Mesenchymal stem cell (in vitro differentiated cells and primary cell): Measurements from ENCODE around the gene PSMD13.

Experiments used
- DNase-seq: peaks from one replicate; pipeline ENCODE4 v3.0.0-alpha.2; 2013
- H2AFZ ChIP-seq: one replicate; pipeline ENCODE4 v1.6.1; 2013; ENCODE audit warnings: low read depth, mild to moderate bottlenecking, control low read depth, inconsistent platforms, low read length, moderate library complexity
- H2AK5ac ChIP-seq: 2 replicates; pipeline ENCODE4 v1.6.1; 2013; ENCODE audit warnings: low read length, moderate library complexity, mild to moderate bottlenecking, inconsistent platforms; ENCODE audit not compliant: severe bottlenecking
- H2BK120ac ChIP-seq: one replicate; pipeline ENCODE4 v1.6.1; 2013; ENCODE audit warnings: low read depth, mild to moderate bottlenecking, inconsistent platforms, low read length, moderate library complexity
- H2BK12ac ChIP-seq, 2 experiments: one replicate each; pipeline ENCODE4 v1.6.1; 2013; ENCODE audit warnings: inconsistent platforms in 2 of 2, low read length in 2 of 2, mild to moderate bottlenecking in 2 of 2, moderate library complexity in 2 of 2, control low read depth in 1 of 2
- H2BK15ac ChIP-seq: one replicate; pipeline ENCODE4 v1.6.1; 2013; ENCODE audit warnings: mild to moderate bottlenecking, low read depth, inconsistent platforms; ENCODE audit not compliant: poor library complexity, severe bottlenecking
- H2BK5ac ChIP-seq: 2 replicates; pipeline ENCODE4 v1.6.1; 2013; ENCODE audit warnings: low read depth, mild to moderate bottlenecking, low read length, control low read depth, inconsistent platforms; ENCODE audit not compliant: poor library complexity, severe bottlenecking
- H3K14ac ChIP-seq, 2 experiments: one replicate each; pipeline ENCODE4 v1.6.1; 2013; ENCODE audit warnings: inconsistent platforms in 2 of 2, low read length in 2 of 2, control low read depth in 1 of 2, mild to moderate bottlenecking in 1 of 2, moderate library complexity in 1 of 2
- H3K18ac ChIP-seq, 2 experiments: one replicate each; pipeline ENCODE4 v1.6.1; 2013; ENCODE audit warnings: inconsistent platforms in 2 of 2, low read length in 2 of 2, control low read depth in 1 of 2, low read depth in 1 of 2, mild to moderate bottlenecking in 1 of 2
- H3K23ac ChIP-seq, 2 experiments: one replicate each; pipeline ENCODE4 v1.6.1; 2013; ENCODE audit warnings: inconsistent platforms in 2 of 2, low read length in 2 of 2, mild to moderate bottlenecking in 2 of 2, moderate library complexity in 2 of 2, control low read depth in 1 of 2
- H3K27ac ChIP-seq: 2 replicates; pipeline ENCODE4 v1.5.1; 2013; ENCODE audit warnings: mild to moderate bottlenecking, moderate library complexity, low read length, control low read depth, inconsistent platforms; ENCODE audit not compliant: poor library complexity, severe bottlenecking
- H3K27me3 ChIP-seq, 2 experiments: 2 replicates each; pipeline versions ENCODE4 v1.6.1 to v1.7.0; 2013; ENCODE audit warnings: low read length in 2 of 2, mild to moderate bottlenecking in 2 of 2, moderate library complexity in 2 of 2, control low read depth in 1 of 2, inconsistent platforms in 1 of 2; ENCODE audit not compliant: control insufficient read depth in 1 of 2, insufficient read depth in 1 of 2
- H3K36me3 ChIP-seq, 2 experiments: 2 replicates each; pipeline versions ENCODE4 v1.6.1 to v1.7.0; 2013; ENCODE audit warnings: low read length in 2 of 2, control low read depth in 1 of 2, inconsistent platforms in 1 of 2, low read depth in 1 of 2, mild to moderate bottlenecking in 1 of 2; ENCODE audit not compliant: insufficient read depth in 2 of 2, control insufficient read depth in 1 of 2
- H3K4ac ChIP-seq, 2 experiments: one replicate each; pipeline ENCODE4 v1.6.1; 2013; ENCODE audit warnings: inconsistent platforms in 2 of 2, low read length in 2 of 2, mild to moderate bottlenecking in 2 of 2, moderate library complexity in 2 of 2, control low read depth in 1 of 2, low read depth in 1 of 2
- H3K4me1 ChIP-seq: 2 replicates; pipeline ENCODE4 v1.6.1; 2013; ENCODE audit warnings: low read depth, low read length, control low read depth; ENCODE audit not compliant: control insufficient read depth, insufficient read depth
- H3K4me2 ChIP-seq: 2 replicates; pipeline ENCODE4 v1.6.1; 2013; ENCODE audit warnings: low read length, mild to moderate bottlenecking, inconsistent platforms; ENCODE audit not compliant: poor library complexity, severe bottlenecking
- H3K4me3 ChIP-seq, 2 experiments: 2 replicates each; pipeline versions ENCODE4 v1.5.1 to v1.7.0; 2013; ENCODE audit warnings: low read length in 2 of 2, mild to moderate bottlenecking in 2 of 2, control low read depth in 1 of 2, low read depth in 1 of 2; ENCODE audit not compliant: insufficient read depth in 1 of 2
- H3K79me1 ChIP-seq: replicated peaks from 2 replicates; pipeline ENCODE4 v1.6.1; 2013; ENCODE audit warnings: mild to moderate bottlenecking, control low read depth, low read length, inconsistent platforms; ENCODE audit not compliant: poor library complexity, severe bottlenecking
- H3K9ac ChIP-seq: 2 replicates; pipeline ENCODE4 v1.7.0; 2013; ENCODE audit warnings: mild to moderate bottlenecking, low read length, moderate library complexity
- H3K9me3 ChIP-seq: 2 replicates; pipeline ENCODE4 v1.7.0; 2013; ENCODE audit warnings: mild to moderate bottlenecking, low read length; ENCODE audit not compliant: control insufficient read depth
- H4K8ac ChIP-seq: one replicate; pipeline ENCODE4 v1.6.1; 2013; ENCODE audit warnings: inconsistent platforms, mild to moderate bottlenecking, low read length, moderate library complexity
- H4K91ac ChIP-seq: one replicate; pipeline ENCODE4 v1.6.1; 2013; ENCODE audit warnings: mild to moderate bottlenecking, low read length, inconsistent platforms
- WGBS: methylation state at CpG from one replicate; pipeline ENCODE4 v1.1.7; 2013; ENCODE audit warnings: mixed read lengths; 5-methylcytosine and 5-hydroxymethylcytosine counted together

The PSMD13 gene

GRCh38 chr11:298406-299065 lies 61.8 kb downstream of the PSMD13 start:
- H3K79me1 ChIP-seq: no peaks in the 10 kb centered on the region
- H3K4me3 ChIP-seq: no peak overlapping the region
- H3K36me3 ChIP-seq: peaks cover 0 to 26% of the 10 kb centered on the region in 2 experiments
- peaks cover 0 to 53% of the 10 kb centered on the region in 2 experiments for H3K27me3 ChIP-seq
- no peak overlapping the region for H3K23ac ChIP-seq
- 96% methylated on average over 14 of the region's 15 CpGs for WGBS
- no peak overlapping the region for H2BK5ac ChIP-seq
- H3K4ac ChIP-seq: no peak overlapping the region
- no peak overlapping the region for H4K8ac ChIP-seq
- no peak overlapping the region for H2AK5ac ChIP-seq
- no peak overlapping the region for H3K14ac ChIP-seq
- no peak for DNase-seq
- peak overlapping the region; percentile 53 for H4K91ac ChIP-seq
- no peak overlapping the region for H2BK12ac ChIP-seq
- no peak overlapping the region for H3K18ac ChIP-seq
- H3K27ac ChIP-seq: no peak overlapping the region
- H2BK15ac ChIP-seq: no peak overlapping the region
- H3K4me2 ChIP-seq: no peak overlapping the region
- no peak overlapping the region for H3K9ac ChIP-seq
- no peak overlapping the region for H2AFZ ChIP-seq
- peaks cover 8% of the 10 kb centered on the region for H3K4me1 ChIP-seq
- no peaks in the 10 kb centered on the region for H3K9me3 ChIP-seq
- H2BK120ac ChIP-seq: no peak overlapping the region

GRCh38 chr11:299081-299891 lies 62.5 kb downstream of the PSMD13 start, which contains the start of gene IFITM5:
Gene IFITM5 (minus strand): TSS chr11:299526. CDS start chr11:299490, 36 bp downstream.
- no peaks in the 10 kb centered on the region for H3K9me3 ChIP-seq
- H2BK5ac ChIP-seq: no peak within 1 kb of the TSS
- H3K23ac ChIP-seq: no peak within 1 kb of the TSS
- no peak within 1 kb of the TSS for H2AFZ ChIP-seq
- H3K18ac ChIP-seq: no peak within 1 kb of the TSS
- no peak within 1 kb of the TSS for H4K8ac ChIP-seq
- peak within 1 kb of the TSS; percentile 53 for H4K91ac ChIP-seq
- peaks cover 3% of the 10 kb centered on the region for H3K4me1 ChIP-seq
- H3K4me3 ChIP-seq: no peak within 1 kb of the TSS
- no peak within 1 kb of the TSS for H2BK120ac ChIP-seq
- no peak within 1 kb of the TSS for H3K14ac ChIP-seq
- H3K27me3 ChIP-seq: peaks cover 0 to 53% of the 10 kb centered on the region in 2 experiments
- no peaks in the 10 kb centered on the region for H3K79me1 ChIP-seq
- WGBS: 84% methylated on average over 31 of the region's 40 CpGs
- no peak within 1 kb of the TSS for H3K4me2 ChIP-seq
- no peak for DNase-seq
- no peak within 1 kb of the TSS for H3K9ac ChIP-seq
- peak within 1 kb of the TSS; percentile 31 for H2BK15ac ChIP-seq
- peaks cover 0 to 18% of the 10 kb centered on the region in 2 experiments for H3K36me3 ChIP-seq
- no peak within 1 kb of the TSS for H3K4ac ChIP-seq
- no peak within 1 kb of the TSS for H3K27ac ChIP-seq
- no peak within 1 kb of the TSS for H2BK12ac ChIP-seq
- H2AK5ac ChIP-seq: no peak within 1 kb of the TSS

GRCh38 chr11:299951-300735 lies 63.4 kb downstream of the PSMD13 start:
- DNase-seq: no peak
- no peak overlapping the region for H2BK120ac ChIP-seq
- H2AK5ac ChIP-seq: no peak overlapping the region
- peaks cover 0 to 9% of the 10 kb centered on the region in 2 experiments for H3K36me3 ChIP-seq
- H2BK12ac ChIP-seq: no peak overlapping the region
- H2BK15ac ChIP-seq: peak overlapping the region; percentile 31
- H3K9ac ChIP-seq: no peak overlapping the region
- H2BK5ac ChIP-seq: no peak overlapping the region
- 72% methylated on average over 20 of the region's 20 CpGs for WGBS
- H4K91ac ChIP-seq: no peak overlapping the region
- no peaks in the 10 kb centered on the region for H3K9me3 ChIP-seq
- H3K4ac ChIP-seq: no peak overlapping the region
- no peak overlapping the region for H3K23ac ChIP-seq
- no peak overlapping the region for H4K8ac ChIP-seq
- no peak overlapping the region for H3K18ac ChIP-seq
- no peak overlapping the region for H3K4me3 ChIP-seq
- no peaks in the 10 kb centered on the region for H3K79me1 ChIP-seq
- H3K14ac ChIP-seq: no peak overlapping the region
- no peak overlapping the region for H3K27ac ChIP-seq
- peaks cover 0 to 49% of the 10 kb centered on the region in 2 experiments for H3K27me3 ChIP-seq
- H3K4me2 ChIP-seq: no peak overlapping the region
- peaks cover 3% of the 10 kb centered on the region for H3K4me1 ChIP-seq
- H2AFZ ChIP-seq: no peak overlapping the region
